NCI-H748 treated with DMSO at 0.1 percent for 48 hours (cell line): Measurements from ENCODE around the gene OR10Z1.

Source experiments
- DNase-seq: peaks from one replicate; lab custom pipeline; 2025; lab: John Stamatoyannopoulos, UW

OR10Z1 gene, protein sequence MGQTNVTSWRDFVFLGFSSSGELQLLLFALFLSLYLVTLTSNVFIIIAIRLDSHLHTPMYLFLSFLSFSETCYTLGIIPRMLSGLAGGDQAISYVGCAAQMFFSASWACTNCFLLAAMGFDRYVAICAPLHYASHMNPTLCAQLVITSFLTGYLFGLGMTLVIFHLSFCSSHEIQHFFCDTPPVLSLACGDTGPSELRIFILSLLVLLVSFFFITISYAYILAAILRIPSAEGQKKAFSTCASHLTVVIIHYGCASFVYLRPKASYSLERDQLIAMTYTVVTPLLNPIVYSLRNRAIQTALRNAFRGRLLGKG

DNA sequence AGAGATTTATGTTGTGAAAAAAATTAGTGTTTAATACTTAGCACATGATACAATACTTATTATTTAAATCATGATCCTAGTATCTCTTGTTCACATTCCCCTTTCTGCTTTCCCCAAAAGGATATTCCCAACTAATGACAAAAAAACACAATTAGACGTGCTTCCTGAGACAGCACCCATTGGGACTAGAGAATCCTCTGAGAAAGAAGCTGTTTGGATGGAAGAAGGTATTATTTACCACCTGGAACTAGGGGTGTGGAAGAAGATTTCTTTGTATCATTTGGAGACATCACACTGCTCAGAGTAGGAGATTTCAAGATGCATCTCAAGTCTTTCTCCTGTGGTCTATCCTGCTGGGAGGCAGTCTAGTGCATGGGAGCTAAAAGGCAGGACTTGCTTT is at the start of gene OR10Z1:
Gene OR10Z1 (plus strand): TSS at position 301 of the 400 bp plus-strand sequence. CDS start 1,171 bp downstream, outside the sequence.
- DNase-seq, result no peak

DNA sequence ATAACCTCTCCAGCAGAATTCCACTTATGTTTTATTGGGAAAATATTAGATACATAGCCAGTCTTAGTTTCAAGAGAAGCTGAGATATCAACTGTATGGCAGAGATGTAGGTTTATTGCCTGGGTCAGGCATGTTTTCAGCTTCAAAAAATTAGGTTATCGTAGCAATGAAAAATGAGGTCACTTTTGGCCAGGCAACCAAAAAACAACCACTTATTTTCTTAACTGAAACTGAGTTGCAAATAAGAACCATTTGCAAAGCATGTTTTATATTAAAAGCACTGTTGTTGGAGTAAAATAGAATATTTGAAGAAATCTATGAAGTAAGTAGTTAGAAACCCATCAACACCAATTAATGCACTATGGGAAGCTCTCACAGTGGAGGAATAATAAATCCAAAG is 45.4 kb upstream of the OR10Z1 start:
- DNase-seq, result no peak

DNA sequence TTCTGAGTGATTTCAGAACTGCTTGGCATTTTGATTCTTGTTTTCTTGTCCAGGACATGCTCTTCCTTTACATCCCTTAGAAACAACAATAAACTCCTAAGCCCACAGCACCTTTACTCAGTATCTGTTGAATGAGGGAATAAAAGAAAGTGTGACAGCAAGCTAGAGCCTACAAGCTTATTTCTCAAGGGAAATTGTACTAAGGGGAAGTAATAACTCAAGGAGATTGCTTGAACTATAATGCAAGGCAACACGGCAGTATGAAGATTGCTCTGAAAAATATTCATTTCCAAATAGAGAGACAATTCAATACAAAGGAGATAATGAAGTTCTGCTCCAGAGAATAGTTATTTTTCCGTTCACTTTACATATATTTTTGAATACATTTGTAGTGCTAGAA is 41.2 kb upstream of the OR10Z1 start:
- no peak for DNase-seq

DNA sequence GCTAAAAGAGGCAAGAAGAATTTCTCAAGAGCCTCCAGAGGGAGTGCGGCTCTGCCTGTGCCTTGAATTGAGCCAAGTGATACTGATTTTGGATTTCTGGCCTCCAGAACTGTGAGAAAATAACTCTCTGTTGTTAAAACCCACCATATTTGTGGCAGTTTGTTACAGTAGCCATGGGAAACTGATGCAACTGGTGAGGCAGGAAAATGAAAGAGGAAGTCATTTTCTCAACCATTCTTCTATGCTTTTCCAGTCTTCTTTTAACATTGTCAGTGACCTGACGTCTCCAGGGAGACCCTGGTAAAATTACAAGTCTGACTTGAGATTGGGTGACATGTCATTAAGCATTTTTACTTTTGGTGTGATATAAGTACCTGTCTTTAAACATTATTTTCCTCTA is 40.5 kb upstream of the OR10Z1 start:
- no peak for DNase-seq

DNA sequence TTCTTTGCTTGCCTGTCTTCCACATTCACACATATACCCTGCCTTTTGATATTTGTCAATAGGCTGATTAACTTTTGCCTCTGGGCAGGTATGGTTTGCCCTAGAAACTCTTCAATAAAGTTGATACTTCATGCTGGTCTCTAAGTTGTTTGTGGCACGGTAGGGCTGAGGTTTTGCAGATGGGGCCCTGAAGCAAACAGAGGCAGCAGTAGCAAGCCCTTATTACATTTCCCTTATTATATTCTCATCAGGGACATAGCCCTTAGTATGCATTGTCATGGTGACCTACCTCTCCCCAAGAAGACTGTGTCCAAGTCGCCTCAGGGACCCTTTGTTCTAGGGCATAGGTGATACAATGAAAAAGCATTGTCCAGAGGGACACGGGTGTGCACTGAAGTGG is 34.6 kb upstream of the OR10Z1 start, which contains the start of gene OR6P1:
Gene OR6P1 (minus strand): TSS at position 101 of the 400 bp plus-strand sequence. CDS start 6,976 bp downstream, outside the sequence.
- DNase-seq, result no peak

DNA sequence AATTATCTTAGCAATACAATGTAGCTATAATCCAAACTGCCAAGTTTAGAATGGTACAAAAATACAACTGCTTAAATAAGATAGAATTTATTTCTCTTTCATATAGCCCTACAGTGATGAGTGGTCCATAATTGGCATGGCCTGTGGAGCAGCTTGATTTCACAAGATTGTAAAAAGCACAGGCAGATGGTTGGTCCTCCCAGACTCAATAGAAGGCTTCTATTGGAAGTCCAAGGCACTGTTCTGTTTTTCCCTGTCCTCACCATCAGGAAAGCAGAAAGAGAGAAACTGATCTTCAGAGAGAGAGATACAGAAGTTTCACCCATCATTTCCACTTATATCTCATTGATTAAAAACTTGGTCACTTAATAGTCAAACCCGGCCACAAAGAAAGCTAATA is 32.8 kb upstream of the OR10Z1 start:
- no peak for DNase-seq

DNA sequence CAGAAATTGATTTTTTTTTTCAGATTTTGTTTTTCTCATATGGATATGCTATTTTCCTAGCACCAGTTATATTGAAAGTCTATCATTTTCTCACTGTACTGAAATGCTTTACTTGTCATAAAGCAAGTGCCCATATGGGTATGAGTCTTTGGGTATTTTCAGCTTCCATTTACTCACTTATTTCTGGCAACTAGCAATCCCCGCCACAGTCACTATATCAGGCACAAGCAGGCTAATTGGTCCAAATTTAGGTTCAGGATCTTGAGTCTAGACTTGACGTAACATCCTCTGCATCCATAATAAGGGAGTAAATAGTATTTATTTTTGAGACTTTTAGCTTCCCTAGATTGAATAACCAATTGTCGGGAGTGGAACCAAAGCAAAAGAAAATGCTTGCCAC is 27.5 kb upstream of the OR10Z1 start:
- DNase-seq, result no peak

DNA sequence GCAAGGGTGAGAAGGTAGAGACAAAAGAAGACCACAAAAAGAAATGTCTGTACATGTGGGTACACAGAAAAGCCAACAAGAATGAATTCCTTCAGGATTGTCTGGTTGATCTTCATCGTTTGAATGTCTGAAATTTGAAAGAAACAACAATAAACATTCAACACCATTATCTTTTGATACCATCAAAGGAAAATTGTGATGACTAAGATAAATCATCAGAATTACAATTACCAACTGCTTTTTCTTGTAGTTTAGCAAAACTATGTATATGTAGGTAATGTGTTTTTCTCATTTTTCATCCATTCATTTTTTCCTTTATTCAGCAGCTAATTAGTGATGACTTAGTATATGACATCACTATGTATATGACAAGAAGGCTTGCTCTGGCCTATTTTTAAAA is 25.3 kb upstream of the OR10Z1 start, which contains the start of gene OR10X1:
Gene OR10X1 (minus strand): TSS at position 167 of the 400 bp plus-strand sequence. CDS start 0 bp downstream, at position 167.
- no peak for DNase-seq

DNA sequence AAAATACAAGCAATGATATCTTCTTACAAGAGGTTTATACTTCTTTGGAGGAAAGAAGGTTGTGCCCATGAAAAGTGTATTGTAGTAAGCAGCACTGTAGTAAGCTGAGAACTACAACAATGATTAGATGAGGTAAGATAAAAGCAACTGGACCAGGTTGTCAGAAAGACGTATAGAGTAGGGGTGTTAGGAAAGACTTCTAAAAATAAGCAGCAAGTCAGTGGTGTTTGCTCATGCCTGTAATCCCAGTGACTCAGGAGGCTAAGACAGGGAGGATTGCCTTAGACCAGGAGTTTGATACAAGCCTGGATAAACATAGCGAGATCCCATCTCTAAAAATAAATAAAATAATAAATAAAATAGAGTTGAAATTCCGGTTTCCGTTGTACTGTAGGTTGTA is 21.1 kb upstream of the OR10Z1 start:
- DNase-seq, result no peak

DNA sequence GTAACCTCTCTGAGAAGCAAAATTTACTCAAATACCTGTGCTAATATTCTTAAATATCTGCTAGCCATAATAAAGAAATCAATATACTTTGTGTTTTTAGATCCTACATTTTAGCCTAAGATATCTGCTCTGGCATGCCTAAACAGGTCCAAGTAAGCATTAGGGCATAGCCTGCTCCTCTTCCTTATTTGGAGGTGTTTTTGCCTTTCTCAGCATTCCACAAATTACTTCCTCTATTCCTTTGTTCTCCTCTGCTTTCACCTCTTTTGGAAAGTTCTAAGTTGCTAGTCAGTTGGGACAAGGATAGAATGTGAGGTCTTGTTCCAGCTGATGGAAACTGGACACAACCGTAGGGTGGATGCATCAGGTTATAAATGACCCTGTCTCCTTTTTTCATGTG is 18.1 kb upstream of the OR10Z1 start:
- no peak for DNase-seq

DNA sequence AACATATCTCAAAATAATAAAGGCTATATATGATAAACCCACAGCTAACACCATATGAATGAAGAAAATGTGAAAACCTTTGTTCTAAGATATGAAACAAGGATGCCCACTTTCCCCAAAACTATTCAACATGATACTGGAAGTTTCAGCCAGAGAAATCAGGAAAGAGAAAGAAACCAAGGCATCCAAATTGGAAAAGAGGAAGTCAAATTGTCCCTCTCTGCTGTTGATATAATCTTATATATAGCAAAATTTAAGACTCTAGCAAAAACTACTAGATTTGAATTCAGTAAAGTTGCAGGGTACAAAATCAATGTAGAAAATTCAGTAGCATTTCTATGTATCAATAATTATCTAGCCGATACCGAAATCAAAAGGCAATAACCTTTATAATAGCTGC is 4.3 kb upstream of the OR10Z1 start:
- no peak for DNase-seq

DNA sequence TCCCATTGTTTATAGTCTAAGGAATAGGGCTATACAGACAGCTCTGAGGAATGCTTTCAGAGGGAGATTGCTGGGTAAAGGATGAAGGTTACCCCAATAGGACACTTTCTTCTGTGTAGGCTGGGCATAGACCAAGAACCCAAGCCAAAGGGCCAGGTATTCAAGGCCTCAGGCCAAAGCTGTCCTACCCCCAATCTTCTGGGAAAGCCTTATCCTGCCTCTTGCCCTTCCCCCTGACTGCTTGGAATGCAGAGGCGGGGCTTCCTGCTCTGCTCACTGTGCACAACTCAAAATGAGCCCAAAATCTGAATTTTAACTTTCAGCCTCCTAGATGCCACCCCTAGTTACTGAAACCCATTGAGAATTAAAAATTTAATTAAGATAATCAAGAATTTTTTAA is 2.2 kb downstream of the OR10Z1 start:
- no peak for DNase-seq

DNA sequence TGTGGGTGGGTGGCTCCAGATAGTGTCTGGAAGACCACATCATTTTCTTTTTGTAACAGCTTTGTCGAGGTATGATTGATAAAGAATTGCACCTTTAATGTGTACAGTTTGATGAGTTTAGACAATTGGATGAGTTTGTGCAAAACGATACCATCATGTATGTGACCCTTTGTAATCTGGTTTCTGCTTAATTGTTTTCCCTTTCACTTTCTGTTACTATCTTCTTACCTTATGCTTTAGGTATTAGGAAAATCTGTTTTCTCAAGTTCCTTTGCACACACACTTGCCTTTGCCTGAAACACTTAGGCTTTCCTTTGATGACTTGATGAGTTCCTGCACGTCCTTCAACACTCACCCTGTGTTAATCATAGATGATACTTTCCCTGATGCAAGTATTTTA is 6.8 kb downstream of the OR10Z1 start:
- DNase-seq, result no peak

DNA sequence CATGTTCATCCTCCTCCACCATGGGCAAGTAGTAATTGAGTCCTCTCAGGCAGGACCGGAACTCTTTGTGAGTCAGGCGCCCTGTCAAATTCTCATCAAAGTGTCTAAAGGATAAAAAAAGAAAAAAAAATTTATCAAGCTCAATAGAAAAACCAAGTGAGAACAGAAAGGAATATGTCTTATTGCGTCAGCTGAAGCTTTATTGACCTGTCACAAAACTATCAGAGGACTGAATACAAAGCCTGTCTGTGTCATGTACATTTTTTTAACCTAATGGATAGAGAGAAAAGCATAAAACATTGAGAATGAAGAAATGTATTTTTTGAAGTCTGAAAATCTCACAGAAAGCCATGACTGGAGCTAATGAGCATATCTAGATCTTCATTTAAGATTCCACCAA is 8.7 kb downstream of the OR10Z1 start:
- no peak for DNase-seq

DNA sequence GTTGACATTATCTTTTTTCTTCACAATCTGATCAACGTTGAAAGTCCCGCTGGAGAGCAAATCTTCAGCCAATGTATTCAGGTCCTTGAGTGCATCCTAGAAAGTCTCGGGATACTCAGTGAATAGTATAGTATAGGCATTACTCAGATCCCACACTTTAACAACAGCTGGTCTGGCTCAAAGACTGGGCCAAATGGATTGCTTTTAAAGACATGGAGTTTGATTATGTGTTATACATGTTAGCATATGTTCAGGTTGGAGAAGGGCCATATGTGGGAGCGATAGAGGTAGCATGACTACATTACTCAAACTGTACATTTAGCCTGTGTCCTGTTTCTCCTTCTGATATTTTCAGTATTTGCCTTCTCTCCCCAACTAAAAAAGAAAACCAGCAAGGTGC is 33.1 kb downstream of the OR10Z1 start:
- DNase-seq, result no peak

DNA sequence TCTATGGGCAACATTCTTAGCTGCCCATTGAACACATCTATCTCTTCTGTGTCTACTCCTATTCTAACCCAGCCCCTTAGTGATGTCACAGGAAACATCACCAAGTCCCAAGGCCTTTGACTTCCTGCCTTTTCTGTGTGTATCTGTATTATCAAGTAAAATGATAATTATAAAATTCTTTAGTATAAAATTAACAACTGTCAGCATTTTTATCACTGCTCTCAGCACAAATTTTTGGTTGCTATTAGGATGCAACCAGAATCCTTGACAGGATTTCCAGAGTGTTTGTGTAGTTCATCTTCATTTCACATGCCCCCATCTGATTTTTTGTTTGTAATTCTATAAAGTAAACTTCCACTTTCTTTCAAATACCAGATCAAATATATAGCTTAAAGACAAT is 33.8 kb downstream of the OR10Z1 start:
- no peak for DNase-seq

DNA sequence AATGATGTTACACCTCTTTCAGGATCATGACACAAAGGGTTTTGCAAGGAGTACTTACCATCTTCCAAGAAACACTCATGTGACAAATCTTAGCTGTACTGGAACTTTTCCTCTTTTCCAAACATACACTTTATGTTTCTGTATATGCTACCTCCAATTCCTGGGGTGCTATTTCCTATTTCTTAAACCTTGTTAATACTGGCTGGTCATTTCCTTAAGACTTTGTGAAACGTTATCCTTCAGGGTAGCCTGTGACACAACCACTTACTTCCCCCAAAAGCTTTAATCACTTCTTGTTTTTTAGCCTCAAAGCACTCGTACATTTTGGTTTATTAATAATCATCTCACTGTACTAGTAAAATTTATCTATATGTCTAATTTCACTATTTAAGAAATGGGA is 39.4 kb downstream of the OR10Z1 start:
- DNase-seq, result no peak

DNA sequence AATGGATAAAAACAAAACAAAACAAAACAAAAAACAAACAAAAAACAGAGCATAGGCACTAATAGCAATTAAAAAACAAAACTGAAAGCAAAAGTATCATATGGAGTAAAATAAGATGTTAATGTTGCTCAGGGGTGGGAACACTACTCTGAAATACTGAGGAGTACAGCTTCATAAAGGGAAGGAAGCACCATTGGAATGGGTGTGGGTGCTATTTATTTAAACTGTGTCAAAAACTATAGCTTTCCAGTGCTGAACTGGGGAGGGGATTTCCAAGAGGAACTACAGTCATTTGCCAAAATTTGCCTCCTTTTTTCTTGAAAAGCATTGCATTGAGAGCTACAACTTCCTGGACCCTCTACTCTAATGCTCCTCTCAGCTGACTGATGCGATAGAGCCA is 41.4 kb downstream of the OR10Z1 start:
- DNase-seq, result no peak

DNA sequence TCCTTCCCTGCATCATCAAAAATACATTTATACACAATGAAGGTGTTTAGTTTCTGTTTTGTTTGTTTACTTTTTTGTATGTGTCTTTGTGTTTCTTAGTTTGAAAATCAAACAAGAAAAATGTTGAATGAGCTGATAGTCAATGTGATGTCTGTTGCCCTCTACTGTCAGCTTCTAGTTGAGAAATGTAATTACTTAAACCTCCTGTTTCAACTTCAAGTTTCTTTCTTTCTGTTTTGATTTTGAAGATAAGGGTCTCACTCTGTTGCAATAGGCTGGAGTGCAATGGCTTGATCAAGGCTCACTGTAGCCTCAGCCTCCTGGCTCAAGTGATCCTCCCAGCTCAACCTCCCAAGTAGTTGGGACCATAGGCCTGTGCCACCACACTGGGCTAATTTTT is 44.0 kb downstream of the OR10Z1 start:
- DNase-seq, result no peak

DNA sequence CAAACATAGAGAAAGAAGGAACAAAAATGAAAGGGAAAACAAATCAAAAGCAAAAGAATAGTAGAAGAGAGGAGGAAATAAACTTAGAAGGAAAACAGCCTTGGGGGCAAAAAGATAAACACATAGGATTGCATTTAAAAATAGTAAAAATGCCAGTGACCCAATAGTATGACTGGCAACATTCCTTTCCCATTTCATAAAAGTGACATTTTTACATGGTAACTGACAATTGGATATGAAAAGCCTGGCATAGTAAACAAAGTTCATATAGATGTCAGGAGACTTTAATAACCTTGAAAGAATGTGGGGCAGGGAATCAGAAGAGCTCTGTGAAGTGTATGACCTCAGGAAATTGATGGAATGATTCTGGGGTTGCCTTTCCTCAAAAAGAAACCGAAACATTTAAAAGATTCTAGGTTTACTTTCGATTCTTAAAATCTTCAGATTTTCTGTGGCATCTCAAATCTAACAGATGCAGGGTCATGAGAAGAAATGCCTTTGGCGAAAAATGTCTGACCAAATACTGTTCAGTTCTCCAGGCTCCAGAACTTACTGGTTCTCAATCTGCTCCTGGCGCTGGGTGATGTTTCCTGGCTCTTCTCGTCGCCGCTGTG is 47.8 kb downstream of the OR10Z1 start:
- DNase-seq, result no peak

DNA sequence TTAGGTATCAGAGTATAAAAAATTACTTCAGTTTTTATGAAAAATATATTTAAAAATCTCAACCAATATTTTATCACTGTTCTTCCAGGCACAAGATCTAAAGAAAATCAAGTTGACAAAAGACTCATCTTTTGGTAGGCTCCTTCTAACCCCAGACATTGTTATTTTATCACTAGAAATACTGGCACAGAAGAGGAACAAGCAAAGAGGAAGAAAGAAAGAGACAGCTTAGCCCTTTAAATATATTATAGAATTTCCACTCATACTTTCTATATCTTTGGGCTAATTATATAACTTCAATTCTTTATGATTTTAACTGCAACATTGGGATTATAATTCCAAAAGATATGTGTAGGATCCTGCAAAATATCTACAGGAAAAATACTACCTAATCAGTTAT is 49.0 kb downstream of the OR10Z1 start:
- DNase-seq, result no peak

DNA sequence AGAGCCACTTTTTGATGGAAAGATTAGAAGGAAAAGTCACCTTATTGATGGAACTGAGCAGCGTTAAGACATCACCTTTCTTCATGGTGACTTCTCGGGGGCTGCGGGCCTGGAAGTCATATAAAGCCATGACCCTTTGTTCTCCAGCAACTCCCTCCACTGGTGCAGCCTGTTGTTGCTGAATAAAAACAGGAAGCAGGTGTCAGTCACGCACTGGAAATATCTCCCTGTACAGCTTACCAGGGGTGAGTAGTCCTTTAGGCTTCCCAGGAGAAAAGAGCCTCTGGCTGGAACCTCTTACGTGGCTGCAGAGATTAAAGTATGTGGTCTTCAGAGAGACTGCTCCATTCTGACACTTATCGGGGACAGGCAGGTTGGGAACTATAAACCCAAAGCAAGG is 49.5 kb downstream of the OR10Z1 start:
- no peak for DNase-seq
